ENCODE data around the gene KRTAP5-3.

The KRTAP5-3 gene

DNA sequence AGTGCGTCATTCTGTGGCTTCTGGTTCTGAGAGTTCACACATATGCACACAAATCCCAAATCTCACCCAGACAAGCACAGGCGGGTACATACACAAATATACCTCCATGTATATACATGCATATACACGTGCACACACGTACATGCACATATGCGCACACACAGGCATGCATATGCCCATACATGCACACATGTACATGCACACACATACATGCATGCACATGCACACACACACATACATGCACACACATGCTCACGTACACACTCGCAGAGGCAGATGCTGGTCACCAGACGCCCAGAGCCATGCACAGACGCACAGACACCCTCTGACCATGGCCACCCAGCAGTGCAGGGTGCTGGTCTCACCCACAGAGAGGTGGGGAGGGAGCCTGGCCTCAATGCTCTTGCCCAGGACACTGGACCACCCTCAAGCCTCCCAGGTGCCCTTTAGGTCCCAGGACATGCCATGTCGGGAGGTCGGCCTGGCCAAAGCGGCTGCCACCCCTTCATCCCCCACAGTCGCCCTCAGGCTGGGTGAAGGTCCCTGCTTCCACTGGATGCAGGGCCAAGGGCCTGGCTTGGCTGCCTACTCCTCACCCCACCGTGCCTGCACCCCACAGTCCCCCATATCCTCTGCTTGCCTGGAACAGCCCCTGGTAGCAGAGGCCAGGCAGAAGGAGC is 45.7 kb downstream of the KRTAP5-3 start:
- TF ChIP-seq, protein P1, sequence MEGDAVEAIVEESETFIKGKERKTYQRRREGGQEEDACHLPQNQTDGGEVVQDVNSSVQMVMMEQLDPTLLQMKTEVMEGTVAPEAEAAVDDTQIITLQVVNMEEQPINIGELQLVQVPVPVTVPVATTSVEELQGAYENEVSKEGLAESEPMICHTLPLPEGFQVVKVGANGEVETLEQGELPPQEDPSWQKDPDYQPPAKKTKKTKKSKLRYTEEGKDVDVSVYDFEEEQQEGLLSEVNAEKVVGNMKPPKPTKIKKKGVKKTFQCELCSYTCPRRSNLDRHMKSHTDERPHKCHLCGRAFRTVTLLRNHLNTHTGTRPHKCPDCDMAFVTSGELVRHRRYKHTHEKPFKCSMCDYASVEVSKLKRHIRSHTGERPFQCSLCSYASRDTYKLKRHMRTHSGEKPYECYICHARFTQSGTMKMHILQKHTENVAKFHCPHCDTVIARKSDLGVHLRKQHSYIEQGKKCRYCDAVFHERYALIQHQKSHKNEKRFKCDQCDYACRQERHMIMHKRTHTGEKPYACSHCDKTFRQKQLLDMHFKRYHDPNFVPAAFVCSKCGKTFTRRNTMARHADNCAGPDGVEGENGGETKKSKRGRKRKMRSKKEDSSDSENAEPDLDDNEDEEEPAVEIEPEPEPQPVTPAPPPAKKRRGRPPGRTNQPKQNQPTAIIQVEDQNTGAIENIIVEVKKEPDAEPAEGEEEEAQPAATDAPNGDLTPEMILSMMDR (conservative IDR thresholded peaks at IDR 0.05; ENCODE audit: low read length) = no peak
- TF ChIP-seq EZH2phosphoT487 (IDR thresholded peaks at IDR 0.05; ENCODE audit: borderline replicate concordance) = no peak
- Histone ChIP-seq H3K36me3 (ENCODE audit: insufficient read depth, low read length) (no peaks in the 10 kb centered on the region), H3K4me2 (ENCODE audit: low read depth, low read length, poor library complexity, severe bottlenecking) (no peak overlapping the region)

DNA sequence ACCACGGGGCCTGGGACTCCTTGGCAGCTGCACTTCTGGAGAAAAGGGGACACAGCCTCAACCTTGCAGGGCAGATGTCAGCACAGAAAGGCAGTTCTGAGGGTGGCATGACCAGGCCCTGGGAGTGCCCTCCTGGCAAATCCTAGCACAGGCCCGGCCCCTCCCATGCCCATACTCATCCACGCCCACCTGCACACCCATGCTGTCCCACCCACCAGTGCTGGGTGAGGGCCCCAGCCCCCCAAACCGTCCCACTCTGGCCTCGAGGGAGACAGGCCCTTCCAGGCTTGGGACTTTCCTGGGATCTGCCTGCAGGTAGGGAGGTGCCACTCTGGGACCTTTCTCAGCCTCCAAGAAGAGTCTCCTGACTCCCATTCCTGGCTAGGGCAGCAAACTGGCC is 46.3 kb downstream of the KRTAP5-3 start:
- H3K4me3 ChIP-seq (ENCODE audit: low read length, poor library complexity, severe bottlenecking) = no peak overlapping the region
- H3F3A ChIP-seq (ENCODE audit: low read depth) = no peaks in the 10 kb centered on the region
- H2AFZ ChIP-seq (ENCODE audit: low read length) = no peak overlapping the region
- H3K27me3 ChIP-seq (ENCODE audit: insufficient read depth, low read length, poor library complexity, severe bottlenecking) = no peaks in the 10 kb centered on the region
- no peaks in the 10 kb centered on the region for H3K9me2 ChIP-seq (replicated peaks; ENCODE audit: low read depth, low read length)
- no peaks in the 10 kb centered on the region for H3K36me3 ChIP-seq (ENCODE audit: insufficient read depth, low read length)
- no peaks in the 10 kb centered on the region for H3K79me2 ChIP-seq (ENCODE audit: insufficient read depth, low read length)
- H3K4me1 ChIP-seq (ENCODE audit: insufficient read depth, low read length, poor library complexity, severe bottlenecking) = no peaks in the 10 kb centered on the region
- H3K9me3 ChIP-seq (ENCODE audit: insufficient read depth, low read depth, low read length) = no peaks in the 10 kb centered on the region
- H3K9ac ChIP-seq (ENCODE audit: low read depth, low read length, poor library complexity, severe bottlenecking) = no peak overlapping the region
- no peaks in the 10 kb centered on the region for H4K20me1 ChIP-seq (ENCODE audit: insufficient read depth, low read length, poor library complexity, severe bottlenecking)
- TF ChIP-seq, protein P1 (conservative IDR thresholded peaks at IDR 0.05; ENCODE audit: low read length) = no peak
- no peak for TF ChIP-seq EZH2phosphoT487 (IDR thresholded peaks at IDR 0.05; ENCODE audit: borderline replicate concordance)
- H3K4me2 ChIP-seq (ENCODE audit: low read depth, low read length, poor library complexity, severe bottlenecking) = no peak overlapping the region

More for the DNA sequence above, 45.7 kb downstream of the KRTAP5-3 start:
- Histone ChIP-seq H3K4me3 (ENCODE audit: low read length, poor library complexity, severe bottlenecking) (no peak overlapping the region), H3K27me3 (ENCODE audit: insufficient read depth, low read length, poor library complexity, severe bottlenecking) (no peaks in the 10 kb centered on the region), H3K79me2 (ENCODE audit: insufficient read depth, low read length) (no peaks in the 10 kb centered on the region), H3K9me3 (ENCODE audit: insufficient read depth, low read depth, low read length) (no peaks in the 10 kb centered on the region), H2AFZ (ENCODE audit: low read length) (no peak overlapping the region), H3K9ac (ENCODE audit: low read depth, low read length, poor library complexity, severe bottlenecking) (no peak overlapping the region), H3K4me1 (ENCODE audit: insufficient read depth, low read length, poor library complexity, severe bottlenecking) (no peaks in the 10 kb centered on the region), H3K9me2 (replicated peaks; ENCODE audit: low read depth, low read length) (no peaks in the 10 kb centered on the region), H3F3A (ENCODE audit: low read depth) (no peaks in the 10 kb centered on the region), H4K20me1 (ENCODE audit: insufficient read depth, low read length, poor library complexity, severe bottlenecking) (no peaks in the 10 kb centered on the region)

DNA sequence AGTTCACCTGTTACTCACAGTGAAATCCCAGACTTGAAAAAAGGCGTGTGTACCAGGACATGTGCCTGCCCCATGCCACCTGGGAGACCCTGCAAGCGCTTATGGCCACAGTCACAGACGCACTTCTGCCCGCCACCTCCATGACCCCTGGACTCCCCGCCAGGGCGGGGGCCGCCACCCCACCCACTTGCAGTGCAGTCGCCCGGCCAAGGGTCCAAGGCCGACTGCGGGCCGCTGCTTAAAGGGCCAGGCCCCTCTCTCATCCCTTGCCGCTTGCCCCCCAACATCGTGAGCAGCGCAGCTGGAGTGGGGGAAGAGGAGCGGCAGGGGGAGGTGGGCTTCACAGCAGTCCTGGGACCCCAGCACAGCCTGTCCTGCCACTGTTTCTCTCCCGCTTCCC is 47.0 kb downstream of the KRTAP5-3 start:
- Histone ChIP-seq H3K4me2 (ENCODE audit: low read depth, low read length, poor library complexity, severe bottlenecking) (no peak overlapping the region), H3K4me1 (ENCODE audit: insufficient read depth, low read length, poor library complexity, severe bottlenecking) (no peaks in the 10 kb centered on the region), H3K36me3 (ENCODE audit: insufficient read depth, low read length) (no peaks in the 10 kb centered on the region), H3K9ac (ENCODE audit: low read depth, low read length, poor library complexity, severe bottlenecking) (no peak overlapping the region), H2AFZ (ENCODE audit: low read length) (no peak overlapping the region), H3F3A (ENCODE audit: low read depth) (no peaks in the 10 kb centered on the region), H3K9me2 (replicated peaks; ENCODE audit: low read depth, low read length) (no peaks in the 10 kb centered on the region), H3K9me3 (ENCODE audit: insufficient read depth, low read depth, low read length) (no peaks in the 10 kb centered on the region), H3K27me3 (ENCODE audit: insufficient read depth, low read length, poor library complexity, severe bottlenecking) (no peaks in the 10 kb centered on the region), H4K20me1 (ENCODE audit: insufficient read depth, low read length, poor library complexity, severe bottlenecking) (no peaks in the 10 kb centered on the region), H3K79me2 (ENCODE audit: insufficient read depth, low read length) (no peaks in the 10 kb centered on the region), H3K4me3 (ENCODE audit: low read length, poor library complexity, severe bottlenecking) (no peak overlapping the region)
- TF ChIP-seq EZH2phosphoT487 (IDR thresholded peaks at IDR 0.05; ENCODE audit: borderline replicate concordance) = no peak
- TF ChIP-seq, protein P1 (conservative IDR thresholded peaks at IDR 0.05; ENCODE audit: low read length) = no peak

Data from Loucy (cell line).